ENCODE measurements around the gene CYB5A. TPM values are rescaled to one million over a fixed set of nuclear protein-coding genes. Genes with fewer than 3 reads are reported as not detected.

The CYB5A gene
- total RNA-seq, 2 experiments from 2014 or later = 63.0 to 70.5 TPM

DNA sequence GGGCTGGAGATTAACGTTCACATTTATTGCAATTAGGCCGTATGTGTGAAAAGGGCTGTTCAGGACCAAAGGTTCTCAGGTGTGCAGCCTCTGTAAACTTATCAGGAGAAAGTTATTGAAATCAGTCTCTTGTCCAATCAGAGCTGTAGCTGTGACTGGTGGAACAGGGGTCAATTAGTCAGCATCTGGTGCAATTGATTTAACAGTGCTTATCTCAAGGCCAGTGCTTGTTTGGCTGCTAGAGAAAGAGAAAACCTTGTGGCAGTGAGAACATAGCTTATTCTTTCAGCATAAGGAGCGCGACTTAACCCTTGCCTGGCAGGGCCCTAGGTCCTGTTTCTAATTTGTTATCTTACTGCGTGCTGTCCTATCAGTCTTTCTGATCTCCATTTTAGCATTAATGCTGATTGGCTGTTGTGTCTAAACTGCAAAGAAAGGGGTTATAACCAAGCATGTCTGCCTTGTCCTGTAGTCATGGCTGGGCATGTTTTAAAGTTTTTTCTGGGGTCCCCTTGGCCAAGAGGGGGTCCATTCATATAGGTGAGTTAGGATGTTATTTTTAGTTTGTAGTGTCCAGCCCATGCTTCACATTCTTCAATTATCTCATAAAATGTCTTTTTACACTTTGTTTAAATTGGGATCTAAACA, 66.4 kb downstream of the CYB5A start:
- ChIA-PET POLR2A (interaction anchor here (0.5 kb wide), 1 partner anchor 31 kb away, joined by 3 read pairs; no protein-coding TSS in a partner anchor), CTCF (no interaction called here)

- POLR2A ChIA-PET = no interaction called here
- CTCF ChIA-PET = no interaction called here
Measured at GRCh38 chr18:74222710-74223494, 68.9 kb downstream of the CYB5A start.

GRCh38 chr18:74221081-74221480, 70.7 kb downstream of the CYB5A start:
- POLR2A ChIA-PET = no interaction called here
- CTCF ChIA-PET = interaction anchor here (0.6 kb wide), 1 partner anchor 33 kb away, joined by 4 read pairs; no protein-coding TSS in a partner anchor

DNA sequence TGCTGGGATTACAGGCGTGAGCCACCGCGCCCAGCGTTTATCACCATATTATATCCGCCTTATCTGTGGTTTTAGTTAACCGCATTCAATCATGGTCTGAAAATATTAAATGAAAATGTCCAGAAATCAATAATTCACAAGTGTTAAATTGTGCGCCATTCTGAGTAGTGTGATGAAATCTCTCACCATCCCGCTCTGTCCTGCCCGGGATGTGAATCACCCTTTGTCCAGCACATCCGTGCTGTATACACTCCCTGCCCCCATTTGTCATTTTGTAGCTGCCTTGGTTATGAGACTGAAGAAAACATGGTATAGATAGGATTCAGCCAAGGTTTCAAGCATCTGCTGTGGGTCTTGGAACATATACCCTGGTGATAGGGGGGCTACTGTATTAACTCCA, 72.7 kb downstream of the CYB5A start:
- POLR2A ChIA-PET = no interaction called here
- CTCF ChIA-PET = no interaction called here

DNA sequence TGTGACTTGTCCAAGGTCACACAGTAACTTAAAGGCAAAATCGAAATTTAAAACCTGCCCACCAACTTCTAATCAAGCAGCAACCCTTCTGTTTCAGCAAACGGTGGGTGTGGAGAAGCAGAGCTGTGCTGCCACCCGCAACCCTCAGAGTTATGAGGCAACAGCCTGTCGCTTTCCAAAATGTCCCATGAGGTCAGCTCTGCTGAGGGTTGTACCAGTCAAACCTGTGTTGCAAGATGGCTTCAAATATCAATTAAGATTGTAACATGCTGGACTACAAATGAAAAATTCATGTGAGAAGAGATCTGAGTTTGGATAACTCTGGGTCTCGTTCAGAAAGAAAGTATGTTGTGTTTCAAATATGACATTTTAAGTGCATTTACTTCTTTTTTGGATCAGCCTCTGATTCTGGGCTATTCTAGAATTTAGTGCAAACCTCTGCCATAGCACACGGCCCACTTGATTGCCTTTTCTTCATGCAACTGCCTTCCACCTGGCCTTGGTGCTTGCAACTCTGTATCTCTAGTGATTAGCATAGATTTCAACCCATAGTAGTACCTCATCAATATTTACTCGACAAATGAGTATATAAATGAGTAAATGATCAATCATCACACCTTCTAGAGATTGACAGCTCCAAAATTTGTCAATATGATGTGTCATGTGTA, 74.2 kb downstream of the CYB5A start:
- POLR2A ChIA-PET = no interaction called here

GRCh38 chr18:74216661-74217110, 75.1 kb downstream of the CYB5A start:
- ChIA-PET CTCF (no interaction called here), POLR2A (no interaction called here)

More for the DNA sequence above, 74.2 kb downstream of the CYB5A start:
- CTCF ChIA-PET = no interaction called here

DNA sequence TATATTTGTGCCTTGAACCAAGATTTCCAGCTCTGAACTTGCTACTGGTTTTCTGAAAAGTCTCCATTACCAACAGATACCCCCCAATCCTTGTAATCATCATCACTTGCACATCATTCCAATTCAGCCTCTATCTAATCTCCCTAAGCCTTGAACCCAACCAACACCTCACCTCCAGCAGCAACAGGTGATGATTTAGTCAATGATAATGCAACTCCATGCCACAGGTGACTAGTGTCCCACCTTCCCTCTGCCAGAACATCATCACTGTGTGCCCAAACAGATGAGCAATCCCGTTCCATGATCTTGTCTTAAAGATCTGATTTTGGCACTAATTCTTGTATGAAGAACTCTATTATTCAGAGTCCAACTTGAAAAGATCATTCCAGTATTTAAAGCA, 75.9 kb downstream of the CYB5A start:
- CTCF ChIA-PET = no interaction called here
- POLR2A ChIA-PET = no interaction called here

GRCh38 chr18:74213429-74213828, 78.3 kb downstream of the CYB5A start:
- ChIA-PET POLR2A (no interaction called here), CTCF (no interaction called here)

- POLR2A ChIA-PET = no interaction called here
Measured at GRCh38 chr18:74204526-74205152, 87.1 kb downstream of the CYB5A start.

GRCh38 chr18:74203811-74204210, 88.0 kb downstream of the CYB5A start:
- CTCF ChIA-PET = interaction anchor here (0.7 kb wide), 1 partner anchor 114 kb away, joined by 3 read pairs; no protein-coding TSS in a partner anchor
- POLR2A ChIA-PET = no interaction called here

More at GRCh38 chr18:74204526-74205152, 87.1 kb downstream of the CYB5A start:
- CTCF ChIA-PET = no interaction called here

Other genes with a start within 250 kb of the CYB5A start
- gene FBXO15, start 144.1 kb downstream of the CYB5A start, total RNA-seq = 1 to 10 TPM; 1.1 to 1.4 TPM
- 10 to 100 TPM; 66.4 to 74.7 TPM for gene TIMM21, start 143.4 kb downstream of the CYB5A start, total RNA-seq
- not detected for gene C18orf63, start 23.9 kb upstream of the CYB5A start, total RNA-seq
- not detected for gene DIPK1C, start 165.3 kb upstream of the CYB5A start, total RNA-seq
- 100 to 1,000 TPM; 203 to 213 TPM for gene CNDP2, start 204.4 kb upstream of the CYB5A start, total RNA-seq
- gene CNDP1, start 242.5 kb upstream of the CYB5A start, total RNA-seq = not detected

All from activated CD8-positive, alpha-beta memory T cell treated with anti-CD3 and anti-CD28 coated beads for 36 hours (primary cell).